ENCODE data around the gene CHSY3.

DNA sequence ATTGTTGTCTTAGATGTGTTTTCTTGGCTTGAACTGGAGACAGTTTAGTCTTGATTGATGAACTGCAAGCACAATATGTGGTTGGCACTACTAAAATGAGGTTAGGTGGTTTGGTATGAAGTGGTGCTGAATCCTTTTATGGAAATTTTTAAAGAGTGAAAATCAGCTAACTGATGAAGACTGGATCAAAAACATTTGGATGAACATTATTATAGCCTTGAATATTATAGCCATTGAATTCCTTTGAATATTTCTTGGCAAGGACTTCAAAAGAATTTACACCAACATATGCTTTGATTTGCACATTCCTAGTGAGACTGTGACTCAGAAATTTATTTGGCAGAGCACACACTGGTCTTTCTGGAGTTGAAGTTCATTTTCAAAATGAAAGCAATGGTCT is 318.3 kb downstream of the CHSY3 start:
- TF ChIP-seq POLR2A (IDR thresholded peaks at IDR 0.05; ENCODE audit: low read length) (no peak), GATA1 (IDR thresholded peaks at IDR 0.05; ENCODE audit: low read depth, low read length) (no peak)
